ENCODE results near the gene EMC9. TPM values are rescaled to one million over a fixed set of nuclear protein-coding genes. Genes with fewer than 3 reads are reported as not detected.

EMC9 gene
- polyA plus RNA-seq, 3 donors = 6.4 to 9.4 (median 8.5) TPM

GRCh38 chr14:24127673-24128072, 13.7 kb downstream of the EMC9 start:
- intact Hi-C loops (cut with micrococcal nuclease) = no loop called here
- Histone ChIP-seq H3K9ac (ENCODE audit: insufficient read depth, low read length, poor library complexity, severe bottlenecking) (no peak overlapping the region), H3K4me2 (replicated peaks; ENCODE audit: extremely low read depth, low read length, poor library complexity, severe bottlenecking) (no peak overlapping the region), H3K9me3 (replicated peaks in 1 of 2; ENCODE audit: control insufficient read depth in 1 of 2, insufficient read depth in 1 of 2, low read length in 2 of 2) (no peaks in the 10 kb centered on the region), H3K36me3 (replicated peaks in 1 of 2; ENCODE audit: control insufficient read depth in 1 of 2, insufficient read depth in 2 of 2, low read length in 2 of 2) (peaks cover 18 to 22% of the 10 kb centered on the region in 2 donors), H3K27me3 (ENCODE audit: control insufficient read depth in 2 of 2, insufficient read depth in 2 of 2, low read length in 2 of 2) (no peaks in the 10 kb centered on the region), H3K27ac (ENCODE audit: low read depth in 1 of 2, low read length in 2 of 2) (no peak overlapping the region), H4K20me1 (ENCODE audit: insufficient read depth, low read length) (no peaks in the 10 kb centered on the region), H3K4me3 (replicated peaks in 1 of 3; ENCODE audit: low read depth in 2 of 3, low read length in 3 of 3) (no peak overlapping the region), H3K4me1 (ENCODE audit: control insufficient read depth in 1 of 2, insufficient read depth in 2 of 2, low read length in 2 of 2) (peaks cover 5 to 7% of the 10 kb centered on the region in 2 donors), H3K79me2 (ENCODE audit: insufficient read depth, low read length) (no peaks in the 10 kb centered on the region), H2AFZ (ENCODE audit: insufficient read depth, low read depth, low read length, poor library complexity, severe bottlenecking) (no peak overlapping the region)
- H3K27ac Mint-ChIP-seq = no peak overlapping the region
- peaks cover 0 to under 1% (median 0%) of the 10 kb centered on the region in 7 donors for H3K9me3 Mint-ChIP-seq
- no peak overlapping the region for H3K4me3 Mint-ChIP-seq
- DNase-seq = no peak
- no CpG with 5 or more reads among the region's 2 CpGs for WGBS (ENCODE audit: insufficient coverage)
- no peak for TF ChIP-seq CTCF (IDR thresholded peaks at IDR 0.05)
- H3K4me1 Mint-ChIP-seq = peaks cover 13% of the 10 kb centered on the region
- peaks cover 22 to 51% of the 10 kb centered on the region in 2 donors for H3K36me3 Mint-ChIP-seq
- peaks cover 0 to 2% (median 0%) of the 10 kb centered on the region in 3 donors for H3K27me3 Mint-ChIP-seq (ENCODE audit: low read depth in 3 of 3)

- Mint-ChIP-seq H3K9me3 (no peaks in the 10 kb centered on the region), H3K27ac (no peak overlapping the region), H3K36me3 (peaks cover 22 to 51% of the 10 kb centered on the region in 2 donors), H3K27me3 (ENCODE audit: low read depth in 3 of 3) (peaks cover 0 to 2% (median 0%) of the 10 kb centered on the region in 3 donors), H3K4me1 (peaks cover 13% of the 10 kb centered on the region), H3K4me3 (no peak overlapping the region)
- Histone ChIP-seq H3K9me3 (replicated peaks in 1 of 2; ENCODE audit: control insufficient read depth in 1 of 2, insufficient read depth in 1 of 2, low read length in 2 of 2) (no peaks in the 10 kb centered on the region), H2AFZ (ENCODE audit: insufficient read depth, low read depth, low read length, poor library complexity, severe bottlenecking) (no peak overlapping the region), H3K27ac (ENCODE audit: low read depth in 1 of 2, low read length in 2 of 2) (no peak overlapping the region), H3K27me3 (ENCODE audit: control insufficient read depth in 2 of 2, insufficient read depth in 2 of 2, low read length in 2 of 2) (no peaks in the 10 kb centered on the region), H3K4me1 (ENCODE audit: control insufficient read depth in 1 of 2, insufficient read depth in 2 of 2, low read length in 2 of 2) (peaks cover 5 to 7% of the 10 kb centered on the region in 2 donors), H3K9ac (ENCODE audit: insufficient read depth, low read length, poor library complexity, severe bottlenecking) (no peak overlapping the region), H3K4me3 (replicated peaks in 1 of 3; ENCODE audit: low read depth in 2 of 3, low read length in 3 of 3) (no peak overlapping the region), H3K79me2 (ENCODE audit: insufficient read depth, low read length) (no peaks in the 10 kb centered on the region), H4K20me1 (ENCODE audit: insufficient read depth, low read length) (no peaks in the 10 kb centered on the region), H3K4me2 (replicated peaks; ENCODE audit: extremely low read depth, low read length, poor library complexity, severe bottlenecking) (no peak overlapping the region), H3K36me3 (replicated peaks in 1 of 2; ENCODE audit: control insufficient read depth in 1 of 2, insufficient read depth in 2 of 2, low read length in 2 of 2) (peaks cover 22 to 29% of the 10 kb centered on the region in 2 donors)
- TF ChIP-seq CTCF (IDR thresholded peaks at IDR 0.05) = no peak
- DNase-seq = no peak
- intact Hi-C loops (cut with micrococcal nuclease) = no loop called here
These were observed 14.5 kb downstream of the EMC9 start for GRCh38 chr14:24126939-24127338.

All from CD14-positive monocyte (primary cell).